HepG2 (cell line): ENCODE results near the gene ISG20. TPM values are rescaled to one million over a fixed set of nuclear protein-coding genes. Genes with fewer than 3 reads are reported as not detected.

Experiments used
- ASH2L ChIP-seq: fragments of 300-600, 200-600 bp; sonication (generic); IDR thresholded peaks from 2 replicates; pipeline ENCODE4 v1.7.0; 2017; ENCODE audit warnings: low read depth, mild to moderate bottlenecking, moderate library complexity, mixed read lengths, low read length; ENCODE audit not compliant: insufficient read length
- DRAP1 ChIP-seq: IDR thresholded peaks from 2 replicates; pipeline ENCODE4 v1.6.1; 2016; ENCODE audit warnings: missing genetic modification reagents, missing compliant biosample characterization
- ELF1 ChIP-seq: sonication (generic); formaldehyde crosslinking; IDR thresholded peaks from 2 replicates; pipeline ENCODE4 v1.4.0; 2020; ENCODE audit warnings: missing genetic modification reagents
- ELF3 ChIP-seq: IDR thresholded peaks from 2 replicates; pipeline ENCODE4 v1.6.1; 2016; ENCODE audit warnings: missing genetic modification reagents, missing compliant biosample characterization
- HNF4A ChIP-seq: sonication (generic); formaldehyde crosslinking; IDR thresholded peaks from 2 replicates; pipeline ENCODE4 v1.4.0; 2020; ENCODE audit warnings: missing genetic modification reagents
- HOXD1 ChIP-seq: sonication (generic); formaldehyde crosslinking; IDR thresholded peaks from 2 replicates; pipeline ENCODE4 v1.5.0; 2020; ENCODE audit warnings: missing genetic modification reagents
- IRX3 ChIP-seq: sonication (generic); formaldehyde crosslinking; IDR thresholded peaks from 2 replicates; pipeline ENCODE4 v1.8.1; 2023; ENCODE audit warnings: mild to moderate bottlenecking, low read depth, missing genetic modification reagents, borderline replicate concordance
- JUNB ChIP-seq: sonication (generic); formaldehyde crosslinking; IDR thresholded peaks from 2 replicates; pipeline ENCODE4 v1.8.0; 2022; ENCODE audit warnings: missing genetic modification reagents, mild to moderate bottlenecking, borderline replicate concordance
- NFE2L1 ChIP-seq: sonication (generic); formaldehyde crosslinking; IDR thresholded peaks from 2 replicates; pipeline ENCODE4 v1.4.0; 2020; ENCODE audit warnings: missing genetic modification reagents, mild to moderate bottlenecking, borderline replicate concordance
- RARG ChIP-seq: sonication (generic); formaldehyde crosslinking; IDR thresholded peaks from 2 replicates; pipeline ENCODE4 v1.4.0; 2020; ENCODE audit warnings: low read depth, mild to moderate bottlenecking, missing genetic modification reagents
- RBM22 ChIP-seq: fragments of 200-400 bp; formaldehyde crosslinking; optimal IDR thresholded peaks from 2 replicates; pipeline ENCODE3; 2017; ENCODE audit warnings: mild to moderate bottlenecking, low read length, moderate library complexity
- THYN1 ChIP-seq: sonication (generic); formaldehyde crosslinking; IDR thresholded peaks from 2 replicates; pipeline ENCODE4 v1.8.1; 2023; ENCODE audit warnings: low read depth, mild to moderate bottlenecking, moderate library complexity, missing genetic modification reagents, borderline replicate concordance
- ZBTB39 ChIP-seq: sonication (generic); formaldehyde crosslinking; IDR thresholded peaks from 2 replicates; pipeline ENCODE4 v1.5.0; 2020; ENCODE audit warnings: missing genetic modification reagents
- ZNF180 ChIP-seq: sonication (generic); formaldehyde crosslinking; IDR thresholded peaks from 2 replicates; pipeline ENCODE4 v1.4.0; 2020; ENCODE audit warnings: low read depth, missing genetic modification reagents, borderline replicate concordance
- ZNF318 ChIP-seq: sonication (generic); formaldehyde crosslinking; IDR thresholded peaks from 2 replicates; pipeline ENCODE4 v1.4.0; 2020; ENCODE audit warnings: mild to moderate bottlenecking, missing genetic modification reagents
- ZNF557 ChIP-seq: sonication (generic); formaldehyde crosslinking; IDR thresholded peaks from 2 replicates; pipeline ENCODE4 v1.4.0; 2020; ENCODE audit warnings: missing genetic modification reagents
- ZNF720 ChIP-seq: sonication (generic); formaldehyde crosslinking; IDR thresholded peaks from 2 replicates; pipeline ENCODE4 v1.4.0; 2020; ENCODE audit warnings: missing genetic modification reagents
- ZNF878 ChIP-seq: sonication (generic); formaldehyde crosslinking; IDR thresholded peaks from 2 replicates; pipeline ENCODE4 v1.8.1; 2023; ENCODE audit warnings: mild to moderate bottlenecking, missing genetic modification reagents, moderate library complexity
- ZSCAN30 ChIP-seq: sonication (generic); formaldehyde crosslinking; IDR thresholded peaks from 2 replicates; pipeline ENCODE4 v1.5.0; 2020; ENCODE audit warnings: mild to moderate bottlenecking, missing genetic modification reagents
- polyA plus RNA-seq, 8 experiments: library from polyadenylated mRNA; depleted of rRNA in 3 of 8; stranded (reverse) in 7 of 8; unstranded in 1 of 8; fragments of >200 nt; fragmentation: Illumina TruSeq in 4 of 8; extraction: Trizol in 4 of 8; gene quantifications; 2 replicates each; pipeline versions ENCODE4 v1.2.1 to v1.2.3, GENCODE V29; 2011 to 2016; ENCODE audit warnings: low read depth in 4 of 8, missing spikeins in 1 of 8, mixed read lengths in 1 of 8; ENCODE audit not compliant: insufficient read depth in 1 of 8
- total RNA-seq, 5 experiments: library from RNA; depleted of rRNA; stranded (reverse); fragments of >200 nt; fragmentation: Illumina TruSeq; extraction: Trizol; gene quantifications; 2 replicates each; pipeline ENCODE4 v1.2.3, GENCODE V29; 2016; ENCODE audit warnings: low read depth in 1 of 5

ISG20 gene
- total and polyA plus RNA-seq, 2 of the 13 experiments (the other 11 are each of a cell fraction or from before 2014, with no cell fraction given), result 6.3 to 31.5 TPM

GRCh38 chr15:88637841-88638625 lies 783 bp upstream of the ISG20 start (continued):
- TF ChIP-seq THYN1 (CRISPR knock-in tag), result 0 out of 2 replicates have a peak, but pooled peaks have one; percentile 57
- TF ChIP-seq HOXD1 (CRISPR knock-in tag), result no peak
- peak; percentile 28; the same call in 1 of the 2 replicates for TF ChIP-seq ZNF878
- TF ChIP-seq ZNF720, result no peak
- no peak for TF ChIP-seq IRX3
- no peak for TF ChIP-seq JUNB
- no peak for TF ChIP-seq RBM22
- TF ChIP-seq ELF3 (CRISPR knock-in tag), result 0 out of 2 replicates have a peak, but pooled peaks have one; percentile 1
- TF ChIP-seq NFE2L1 (CRISPR knock-in tag), result no peak
- peak; percentile 71 for TF ChIP-seq HNF4A
- no peak for TF ChIP-seq RARG (CRISPR knock-in tag)
- no peak for TF ChIP-seq ZSCAN30
- TF ChIP-seq ZNF557 (CRISPR knock-in tag), result no peak
- peak; percentile 90 for TF ChIP-seq ASH2L
- no peak for TF ChIP-seq ELF1 (CRISPR knock-in tag)
- TF ChIP-seq DRAP1, result no peak
- no peak for TF ChIP-seq ZNF318 (CRISPR knock-in tag)
- no peak for TF ChIP-seq ZNF180 (CRISPR knock-in tag)
- no peak for TF ChIP-seq ZBTB39 (CRISPR knock-in tag)
